CD8-positive, alpha-beta memory T cell (primary cell): Measurements from ENCODE around the gene DPYD. TPM values are rescaled to one million over a fixed set of nuclear protein-coding genes. Genes with fewer than 3 reads are reported as not detected.
"Not testable (repeated sequence)": the region's sequence is repeated elsewhere in the genome, so short reads cannot be mapped to it uniquely, and the experiment has no call there.

Experiments
- CTCF ChIA-PET: fragments of 350-600 bp; sonication (Branson Sonifier 250); formaldehyde crosslinking; loops from one replicate; lab custom pipeline; 2021; ENCODE audit warnings: antibody characterized with exemption; lab: Charles Lee
- POLR2A ChIA-PET: fragments of 350-600 bp; sonication (Branson Sonifier 250); formaldehyde crosslinking; loops from one replicate; lab custom pipeline; 2021; ENCODE audit warnings: antibody characterized with exemption; lab: Charles Lee
- DNase-seq, 5 donors: peaks; one replicate each; pipeline versions ENCODE4 v3.0.0 to v3.0.0-alpha.2; 2020 to 2022; ENCODE audit warnings: mixed read lengths in 1 of 5
- H3K27ac ChIP-seq: one replicate; pipeline ENCODE4 v1.7.0; 2013; ENCODE audit warnings: low read depth, mild to moderate bottlenecking, low read length, moderate library complexity
- H3K27me3 ChIP-seq: 2 replicates; pipeline ENCODE4 v1.7.0; 2013; ENCODE audit warnings: low read length, mild to moderate bottlenecking; ENCODE audit not compliant: insufficient read depth, poor library complexity, severe bottlenecking
- H3K36me3 ChIP-seq: 2 replicates; pipeline ENCODE4 v1.7.0; 2013; ENCODE audit warnings: mild to moderate bottlenecking, low read length, moderate library complexity; ENCODE audit not compliant: insufficient read depth
- H3K4me1 ChIP-seq: 2 replicates; pipeline ENCODE4 v1.7.0; 2013; ENCODE audit warnings: mild to moderate bottlenecking, low read length, moderate library complexity; ENCODE audit not compliant: insufficient read depth
- H3K4me3 ChIP-seq: 2 replicates; pipeline ENCODE4 v1.7.0; 2013; ENCODE audit warnings: mild to moderate bottlenecking, low read length
- H3K9me3 ChIP-seq: 2 replicates; pipeline ENCODE4 v1.7.0; 2013; ENCODE audit warnings: mild to moderate bottlenecking, low read length
- H3K27ac Mint-ChIP-seq, 8 donors: one replicate each; pipeline ENCODE4 v1.8.0; 2020 to 2021; ENCODE audit warnings: mixed read lengths in 8 of 8, mild to moderate bottlenecking in 6 of 8, inconsistent platforms in 3 of 8, moderate library complexity in 3 of 8
- H3K27me3 Mint-ChIP-seq, 2 donors: one replicate each; pipeline ENCODE4 v1.8.0; 2020 to 2021; ENCODE audit warnings: mixed read lengths in 2 of 2, mild to moderate bottlenecking in 1 of 2, moderate library complexity in 1 of 2
- H3K36me3 Mint-ChIP-seq, 3 donors: one replicate each; pipeline ENCODE4 v1.8.0; 2020 to 2021; ENCODE audit warnings: mixed read lengths in 3 of 3, inconsistent platforms in 1 of 3, mild to moderate bottlenecking in 1 of 3
- H3K4me1 Mint-ChIP-seq, 3 donors: one replicate each; pipeline ENCODE4 v1.8.0; 2020 to 2021; ENCODE audit warnings: mixed read lengths in 3 of 3, inconsistent platforms in 1 of 3, mild to moderate bottlenecking in 1 of 3
- H3K4me3 Mint-ChIP-seq, 7 donors: one replicate each; pipeline ENCODE4 v1.8.0; 2020 to 2021; ENCODE audit warnings: mixed read lengths in 7 of 7, mild to moderate bottlenecking in 6 of 7, moderate library complexity in 4 of 7, inconsistent platforms in 2 of 7
- H3K9me3 Mint-ChIP-seq, 5 donors: one replicate each; pipeline ENCODE4 v1.8.0; 2020 to 2022; ENCODE audit warnings: mixed read lengths in 5 of 5, mild to moderate bottlenecking in 3 of 5, moderate library complexity in 2 of 5, inconsistent platforms in 1 of 5
- polyA plus RNA-seq: library from polyadenylated mRNA; unstranded; fragments of 300-500 nt; fragmentation: Illumina TruSeq; gene quantifications from one replicate; pipeline ENCODE4 v1.2.3, GENCODE V29; 2021
- total RNA-seq, 2 experiments: library from RNA; stranded (reverse); gene quantifications; one replicate each; pipeline ENCODE4 v1.2.3, GENCODE V29; 2021

Gene DPYD
- total and polyA plus RNA-seq, 3 experiments from 2014 or later = 9.6 to 43.9 (median 10.3) TPM

- Histone ChIP-seq H3K4me3 (no peak overlapping the region), H3K27ac (no peak overlapping the region), H3K9me3 (no peaks in the 10 kb centered on the region), H3K4me1 (no peaks in the 10 kb centered on the region), H3K27me3 (no peaks in the 10 kb centered on the region), H3K36me3 (no peaks in the 10 kb centered on the region)
- ChIA-PET CTCF (no interaction called here), POLR2A (no interaction called here)
- H3K36me3 Mint-ChIP-seq = peaks cover 29 to 64% (median 47%) of the 10 kb centered on the region in 3 donors
- H3K4me3 Mint-ChIP-seq = no peak overlapping the region
- H3K27me3 Mint-ChIP-seq = no peaks in the 10 kb centered on the region
- H3K4me1 Mint-ChIP-seq = no peaks in the 10 kb centered on the region
- H3K27ac Mint-ChIP-seq = no peak overlapping the region
- no peak for DNase-seq
- H3K9me3 Mint-ChIP-seq = no peaks in the 10 kb centered on the region
Observed at GRCh38 chr1:97365026-97365425, 555.8 kb downstream of the DPYD start.

DNA sequence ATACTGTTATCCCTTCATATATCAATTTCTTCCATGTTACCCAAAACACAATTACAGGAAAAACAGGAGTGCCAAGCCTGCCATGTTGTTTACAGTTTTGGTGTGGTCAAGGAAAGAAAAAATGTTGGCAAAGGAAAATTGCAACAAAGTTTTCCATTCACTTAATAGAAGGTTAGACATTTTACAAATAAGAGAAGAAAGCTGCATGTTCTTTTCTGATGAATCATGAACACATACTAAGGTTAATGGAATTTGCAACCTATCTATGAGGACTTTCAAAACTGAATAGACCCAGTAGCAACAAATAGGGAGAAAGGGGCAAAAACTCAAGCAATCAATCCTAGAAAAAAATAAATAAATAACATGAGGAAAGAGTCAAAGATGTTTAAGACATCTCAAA lies 556.7 kb downstream of the DPYD start:
- ChIA-PET CTCF (no interaction called here), POLR2A (no interaction called here)
- H3K36me3 ChIP-seq = no peaks in the 10 kb centered on the region
- H3K27ac ChIP-seq = no peak overlapping the region
- Mint-ChIP-seq H3K4me3 (no peak overlapping the region), H3K4me1 (no peaks in the 10 kb centered on the region), H3K27ac (no peak overlapping the region), H3K36me3 (peaks cover 31 to 69% (median 51%) of the 10 kb centered on the region in 3 donors), H3K27me3 (no peaks in the 10 kb centered on the region), H3K9me3 (no peaks in the 10 kb centered on the region)
- no peak overlapping the region for H3K4me3 ChIP-seq
- no peaks in the 10 kb centered on the region for H3K9me3 ChIP-seq
- no peak for DNase-seq
- H3K4me1 ChIP-seq = no peaks in the 10 kb centered on the region
- no peaks in the 10 kb centered on the region for H3K27me3 ChIP-seq

- no peak overlapping the region for H3K27ac Mint-ChIP-seq
- Histone ChIP-seq H3K27ac (no peak overlapping the region), H3K36me3 (no peaks in the 10 kb centered on the region), H3K9me3 (no peaks in the 10 kb centered on the region), H3K27me3 (no peaks in the 10 kb centered on the region), H3K4me3 (no peak overlapping the region), H3K4me1 (no peaks in the 10 kb centered on the region)
- no peaks in the 10 kb centered on the region for H3K27me3 Mint-ChIP-seq
- peaks cover 0 to 2% (median 0%) of the 10 kb centered on the region in 5 donors for H3K9me3 Mint-ChIP-seq
- no peak for DNase-seq
- ChIA-PET CTCF (no interaction called here), POLR2A (no interaction called here)
- H3K36me3 Mint-ChIP-seq = peaks cover 25 to 69% (median 46%) of the 10 kb centered on the region in 3 donors
- no peaks in the 10 kb centered on the region for H3K4me1 Mint-ChIP-seq
- no peak overlapping the region for H3K4me3 Mint-ChIP-seq
Observed at GRCh38 chr1:97356309-97356708, 564.5 kb downstream of the DPYD start.

DNA sequence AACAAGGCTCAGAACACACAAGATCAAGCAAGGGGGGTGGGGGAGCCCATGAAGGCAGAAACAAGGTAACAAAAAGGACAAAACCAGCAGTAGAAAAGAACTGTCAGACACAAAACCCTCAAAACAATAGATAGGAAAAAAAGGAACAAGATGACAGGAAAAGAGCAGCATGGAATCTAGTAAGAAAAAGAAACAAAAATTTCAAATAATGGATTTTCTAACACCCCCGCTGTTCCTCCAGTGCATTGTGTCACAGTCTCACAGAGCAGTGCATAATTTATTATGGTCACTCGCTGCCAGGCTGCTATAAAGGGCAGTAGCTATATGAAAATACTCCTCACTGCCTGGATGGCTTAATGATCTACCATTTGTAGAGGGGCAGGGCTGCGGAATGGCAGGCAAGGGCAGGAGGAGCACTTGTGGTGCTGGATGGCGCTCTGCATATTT lies 567.9 kb downstream of the DPYD start:
- Mint-ChIP-seq H3K27me3 (no peaks in the 10 kb centered on the region), H3K36me3 (peaks cover 21 to 54% (median 34%) of the 10 kb centered on the region in 3 donors), H3K4me1 (no peaks in the 10 kb centered on the region), H3K27ac (no peak overlapping the region), H3K4me3 (no peak overlapping the region), H3K9me3 (no peaks in the 10 kb centered on the region)
- POLR2A ChIA-PET = no interaction called here
- Histone ChIP-seq H3K36me3 (no peaks in the 10 kb centered on the region), H3K4me3 (no peak overlapping the region), H3K9me3 (no peaks in the 10 kb centered on the region), H3K4me1 (no peaks in the 10 kb centered on the region), H3K27ac (no peak overlapping the region), H3K27me3 (no peaks in the 10 kb centered on the region)
- DNase-seq = no peak
- CTCF ChIA-PET = no interaction called here

DNA sequence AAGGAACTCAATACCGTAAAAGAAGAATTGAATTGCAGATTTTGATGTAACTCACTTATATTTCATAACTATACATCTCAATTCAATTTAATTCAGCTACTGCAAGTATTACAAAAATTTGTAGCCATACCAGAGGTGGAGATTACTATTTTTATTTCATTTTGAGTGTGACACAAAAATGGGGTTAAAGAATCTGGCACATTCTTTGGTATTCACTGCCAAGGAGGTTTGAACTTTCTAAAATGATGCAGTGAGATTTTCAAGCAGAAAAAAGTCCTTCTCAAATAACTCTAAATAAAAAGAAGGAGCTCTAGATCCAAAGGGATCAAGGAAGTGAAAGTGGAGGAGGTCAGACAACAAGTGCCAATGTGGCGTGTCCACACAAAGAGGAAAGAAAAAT lies 569.0 kb downstream of the DPYD start:
- ChIA-PET CTCF (no interaction called here), POLR2A (no interaction called here)
- H3K36me3 ChIP-seq = no peaks in the 10 kb centered on the region
- Mint-ChIP-seq H3K27me3 (no peaks in the 10 kb centered on the region), H3K9me3 (no peaks in the 10 kb centered on the region), H3K4me3 (no peak overlapping the region), H3K4me1 (no peaks in the 10 kb centered on the region), H3K27ac (no peak overlapping the region), H3K36me3 (peaks cover 18 to 44% (median 27%) of the 10 kb centered on the region in 3 donors)
- no peaks in the 10 kb centered on the region for H3K4me1 ChIP-seq
- no peaks in the 10 kb centered on the region for H3K9me3 ChIP-seq
- no peaks in the 10 kb centered on the region for H3K27me3 ChIP-seq
- H3K27ac ChIP-seq = no peak overlapping the region
- H3K4me3 ChIP-seq = no peak overlapping the region
- DNase-seq = no peak

GRCh38 chr1:97350662-97351061 lies 570.2 kb downstream of the DPYD start:
- ChIA-PET CTCF (no interaction called here), POLR2A (no interaction called here)
- H3K36me3 Mint-ChIP-seq = peaks cover 18 to 40% (median 27%) of the 10 kb centered on the region in 3 donors
- no peaks in the 10 kb centered on the region for H3K4me1 Mint-ChIP-seq
- H3K9me3 Mint-ChIP-seq = no peaks in the 10 kb centered on the region
- Histone ChIP-seq H3K27ac (no peak overlapping the region), H3K27me3 (no peaks in the 10 kb centered on the region), H3K4me3 (no peak overlapping the region), H3K4me1 (no peaks in the 10 kb centered on the region), H3K9me3 (no peaks in the 10 kb centered on the region), H3K36me3 (no peaks in the 10 kb centered on the region)
- no peak overlapping the region for H3K4me3 Mint-ChIP-seq
- H3K27ac Mint-ChIP-seq = no peak overlapping the region
- DNase-seq = no peak
- no peaks in the 10 kb centered on the region for H3K27me3 Mint-ChIP-seq

- H3K27me3 ChIP-seq = no peaks in the 10 kb centered on the region
- no peak overlapping the region for H3K27ac Mint-ChIP-seq
- no peak overlapping the region for H3K4me3 ChIP-seq
- H3K4me1 Mint-ChIP-seq = no peaks in the 10 kb centered on the region
- POLR2A ChIA-PET = no interaction called here
- H3K9me3 Mint-ChIP-seq = no peaks in the 10 kb centered on the region
- CTCF ChIA-PET = no interaction called here
- no peaks in the 10 kb centered on the region for H3K9me3 ChIP-seq
- H3K4me1 ChIP-seq = no peaks in the 10 kb centered on the region
- H3K27me3 Mint-ChIP-seq = no peaks in the 10 kb centered on the region
- no peak overlapping the region for H3K27ac ChIP-seq
- H3K4me3 Mint-ChIP-seq = no peak overlapping the region
- no peaks in the 10 kb centered on the region for H3K36me3 ChIP-seq
- DNase-seq = no peak
- peaks cover 18 to 40% (median 26%) of the 10 kb centered on the region in 3 donors for H3K36me3 Mint-ChIP-seq
Observed at GRCh38 chr1:97350241-97350640, 570.6 kb downstream of the DPYD start.

GRCh38 chr1:97349794-97350193 lies 571.0 kb downstream of the DPYD start:
- H3K4me3 ChIP-seq, POLR2A ChIA-PET, H3K4me3 Mint-ChIP-seq, DNase-seq, H3K9me3 ChIP-seq, H3K36me3 ChIP-seq, H3K27me3 Mint-ChIP-seq, H3K4me1 ChIP-seq, H3K9me3 Mint-ChIP-seq, H3K27ac ChIP-seq, H3K27me3 ChIP-seq, H3K4me1 Mint-ChIP-seq: not testable (repeated sequence)
- CTCF ChIA-PET = interaction anchor here (1.1 kb wide), 1 partner anchor 19 kb away, joined by 3 read pairs; no protein-coding TSS in a partner anchor
- Mint-ChIP-seq H3K36me3 (peaks cover 18 to 40% (median 26%) of the 10 kb centered on the region in 3 donors), H3K27ac (peak overlapping the region in 1 of 8 donors; percentile 50)
